Gastroesophageal sphincter (tissue), 3 donors: Measurements from ENCODE around the gene ZBTB47.

Experiments used
- EP300 ChIP-seq: sonication (generic); formaldehyde crosslinking; IDR thresholded peaks from one replicate; pipeline ENCODE4 v1.6.1; 2017; ENCODE audit warnings: antibody characterized with exemption, mild to moderate bottlenecking
- POLR2A ChIP-seq, 2 donors: fragments of 450-650 bp; IDR thresholded peaks; one replicate each; pipeline ENCODE4 v1.6.1; 2017; ENCODE audit warnings: antibody characterized with exemption in 2 of 2, mild to moderate bottlenecking in 2 of 2, moderate library complexity in 1 of 2
- POLR2AphosphoS5 ChIP-seq: sonication (generic); formaldehyde crosslinking; IDR thresholded peaks from one replicate; pipeline ENCODE4 v1.6.1; 2017; ENCODE audit warnings: antibody characterized with exemption
- TF ChIP-seq, protein P1 (sequence below), 4 experiments: fragments of 200-600 bp in 2 of 4; fragments of 450-650 bp in 2 of 4; sonication (generic) in 1 of 4; IDR thresholded peaks; one replicate each; pipeline ENCODE4 v1.5.1; 2017 to 2019; ENCODE audit warnings: antibody characterized with exemption in 4 of 4, mild to moderate bottlenecking in 2 of 4, moderate library complexity in 2 of 4

DNA sequence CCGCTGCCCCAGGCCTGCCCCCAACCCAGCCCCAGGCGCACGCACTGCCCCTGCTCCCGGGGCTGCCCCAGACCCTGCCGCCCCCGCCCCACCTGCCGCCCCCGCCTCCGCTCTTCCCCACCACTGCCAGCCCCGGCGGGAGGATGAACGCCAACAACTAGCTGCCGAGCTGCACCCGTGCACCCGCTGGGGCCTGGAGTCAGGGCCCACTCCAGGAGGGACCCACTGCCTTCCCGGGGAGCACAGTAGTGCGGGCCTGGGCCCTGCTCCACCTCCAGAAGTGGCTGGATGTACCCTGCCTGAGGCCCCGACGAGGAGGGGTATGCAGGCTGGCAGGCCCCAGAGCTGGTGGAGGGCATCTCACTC, 10.9 kb downstream of the ZBTB47 start:
- TF ChIP-seq, protein P1, sequence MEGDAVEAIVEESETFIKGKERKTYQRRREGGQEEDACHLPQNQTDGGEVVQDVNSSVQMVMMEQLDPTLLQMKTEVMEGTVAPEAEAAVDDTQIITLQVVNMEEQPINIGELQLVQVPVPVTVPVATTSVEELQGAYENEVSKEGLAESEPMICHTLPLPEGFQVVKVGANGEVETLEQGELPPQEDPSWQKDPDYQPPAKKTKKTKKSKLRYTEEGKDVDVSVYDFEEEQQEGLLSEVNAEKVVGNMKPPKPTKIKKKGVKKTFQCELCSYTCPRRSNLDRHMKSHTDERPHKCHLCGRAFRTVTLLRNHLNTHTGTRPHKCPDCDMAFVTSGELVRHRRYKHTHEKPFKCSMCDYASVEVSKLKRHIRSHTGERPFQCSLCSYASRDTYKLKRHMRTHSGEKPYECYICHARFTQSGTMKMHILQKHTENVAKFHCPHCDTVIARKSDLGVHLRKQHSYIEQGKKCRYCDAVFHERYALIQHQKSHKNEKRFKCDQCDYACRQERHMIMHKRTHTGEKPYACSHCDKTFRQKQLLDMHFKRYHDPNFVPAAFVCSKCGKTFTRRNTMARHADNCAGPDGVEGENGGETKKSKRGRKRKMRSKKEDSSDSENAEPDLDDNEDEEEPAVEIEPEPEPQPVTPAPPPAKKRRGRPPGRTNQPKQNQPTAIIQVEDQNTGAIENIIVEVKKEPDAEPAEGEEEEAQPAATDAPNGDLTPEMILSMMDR (IDR thresholded peaks at IDR 0.05): no peak
- TF ChIP-seq EP300: no peak
- no peak for TF ChIP-seq POLR2A (IDR thresholded peaks at IDR 0.05)
- no peak for TF ChIP-seq POLR2AphosphoS5
